Mesendoderm (in vitro differentiated cells): Measurements from ENCODE around the gene ZNF865.

Source experiments
- DNase-seq: peaks from one replicate; pipeline ENCODE4 v3.0.0; 2013
- H2AK5ac ChIP-seq: 2 replicates; pipeline ENCODE4 v1.6.1; 2013; ENCODE audit warnings: low read length, inconsistent platforms
- H2BK120ac ChIP-seq: 2 replicates; pipeline ENCODE4 v1.6.1; 2013; ENCODE audit warnings: low read depth, mild to moderate bottlenecking, low read length, moderate library complexity, mixed read lengths
- H2BK15ac ChIP-seq: replicated peaks from 2 replicates; pipeline ENCODE4 v1.6.1; 2013; ENCODE audit warnings: low read depth, mild to moderate bottlenecking, moderate library complexity
- H2BK5ac ChIP-seq: 2 replicates; pipeline ENCODE4 v1.6.1; 2013; ENCODE audit warnings: low read length, inconsistent platforms
- H3K18ac ChIP-seq: 2 replicates; pipeline ENCODE4 v1.6.1; 2013; ENCODE audit warnings: mild to moderate bottlenecking, low read length, mixed read lengths
- H3K23ac ChIP-seq: one replicate; pipeline ENCODE4 v1.6.1; 2013; ENCODE audit warnings: low read length
- H3K27ac ChIP-seq: 2 replicates; pipeline ENCODE4 v1.5.1; 2013; ENCODE audit warnings: low read depth, mild to moderate bottlenecking, inconsistent platforms, low read length, moderate library complexity
- H3K27me3 ChIP-seq: 2 replicates; pipeline ENCODE4 v1.6.1; 2013; ENCODE audit warnings: low read length, control low read depth, mild to moderate bottlenecking, inconsistent platforms; ENCODE audit not compliant: insufficient read depth, poor library complexity
- H3K36me3 ChIP-seq: 2 replicates; pipeline ENCODE4 v1.6.1; 2013; ENCODE audit warnings: low read length, inconsistent platforms; ENCODE audit not compliant: control insufficient read depth, insufficient read depth
- H3K4ac ChIP-seq: one replicate; pipeline ENCODE4 v1.6.1; 2013; ENCODE audit warnings: low read depth, mild to moderate bottlenecking, low read length, moderate library complexity
- H3K4me1 ChIP-seq: 2 replicates; pipeline ENCODE4 v1.6.1; 2013; ENCODE audit warnings: low read depth, low read length, inconsistent platforms; ENCODE audit not compliant: control insufficient read depth
- H3K4me2 ChIP-seq: 2 replicates; pipeline ENCODE4 v1.6.1; 2013; ENCODE audit warnings: low read length
- H3K4me3 ChIP-seq: 2 replicates; pipeline ENCODE4 v1.5.1; 2013; ENCODE audit warnings: mild to moderate bottlenecking, low read length
- H3K56ac ChIP-seq: one replicate; pipeline ENCODE4 v1.6.1; 2013; ENCODE audit warnings: low read length
- H3K79me1 ChIP-seq: 2 replicates; pipeline ENCODE4 v1.6.1; 2013; ENCODE audit warnings: low read length, inconsistent platforms
- H3K79me2 ChIP-seq: 2 replicates; pipeline ENCODE4 v1.6.1; 2013; ENCODE audit warnings: mild to moderate bottlenecking, low read length; ENCODE audit not compliant: control insufficient read depth, insufficient read depth
- H3K9ac ChIP-seq: 2 replicates; pipeline ENCODE4 v1.6.1; 2013; ENCODE audit warnings: low read length, inconsistent platforms
- H4K5ac ChIP-seq: one replicate; pipeline ENCODE4 v1.6.1; 2013; ENCODE audit warnings: low read length
- H4K8ac ChIP-seq: one replicate; pipeline ENCODE4 v1.6.1; 2013; ENCODE audit warnings: low read depth, mild to moderate bottlenecking, control low read depth, low read length, moderate library complexity
- WGBS: extraction: QIAGEN DNeasy Blood & Tissue Kit; methylation state at CpG from one replicate; pipeline ENCODE4 v1.1.7; 2013; ENCODE audit warnings: low lambda C conversion rate, missing lambda C conversion rate; ENCODE audit not compliant: insufficient coverage; ENCODE audit errors: extremely low coverage; 5-methylcytosine and 5-hydroxymethylcytosine counted together

The ZNF865 gene

GRCh38 chr19:55615543-55616394, 10.3 kb downstream of the ZNF865 start:
- Histone ChIP-seq H3K4me1 (no peaks in the 10 kb centered on the region), H3K27ac (no peak overlapping the region), H3K4ac (no peak overlapping the region), H3K27me3 (no peaks in the 10 kb centered on the region), H2BK5ac (no peak overlapping the region), H3K4me3 (no peak overlapping the region), H3K9ac (no peak overlapping the region), H2BK120ac (no peak overlapping the region), H4K8ac (no peak overlapping the region), H3K56ac (no peak overlapping the region), H2BK15ac (no peak overlapping the region), H3K79me2 (no peaks in the 10 kb centered on the region), H3K36me3 (peaks cover 4% of the 10 kb centered on the region), H2AK5ac (no peak overlapping the region), H4K5ac (no peak overlapping the region), H3K79me1 (no peaks in the 10 kb centered on the region), H3K4me2 (no peak overlapping the region), H3K23ac (no peak overlapping the region), H3K18ac (no peak overlapping the region)
- no CpG with 5 or more reads among the region's 88 CpGs for WGBS
- DNase-seq, result no peak

- Histone ChIP-seq H3K56ac (no peak overlapping the region), H3K79me1 (no peaks in the 10 kb centered on the region), H4K8ac (no peak overlapping the region), H2BK5ac (no peak overlapping the region), H3K27ac (no peak overlapping the region), H3K4me2 (no peak overlapping the region), H3K4me3 (no peak overlapping the region), H2BK120ac (no peak overlapping the region), H2AK5ac (no peak overlapping the region), H3K23ac (no peak overlapping the region), H3K79me2 (no peaks in the 10 kb centered on the region), H3K9ac (no peak overlapping the region), H4K5ac (no peak overlapping the region), H3K27me3 (no peaks in the 10 kb centered on the region), H3K36me3 (peaks cover 4% of the 10 kb centered on the region), H2BK15ac (no peak overlapping the region), H3K4me1 (no peaks in the 10 kb centered on the region), H3K4ac (no peak overlapping the region), H3K18ac (no peak overlapping the region)
- no peak for DNase-seq
- WGBS, result no CpG with 5 or more reads among the region's 38 CpGs
These were observed 11.0 kb downstream of the ZNF865 start for GRCh38 chr19:55616395-55616875.

- Histone ChIP-seq H3K4ac (no peak overlapping the region), H2BK120ac (no peak overlapping the region), H3K4me3 (no peak overlapping the region), H2BK5ac (no peak overlapping the region), H4K5ac (no peak overlapping the region), H2BK15ac (no peak overlapping the region), H3K79me1 (no peaks in the 10 kb centered on the region), H3K4me1 (no peaks in the 10 kb centered on the region), H2AK5ac (no peak overlapping the region), H3K27me3 (no peaks in the 10 kb centered on the region), H3K18ac (no peak overlapping the region), H3K36me3 (peaks cover 4% of the 10 kb centered on the region), H3K23ac (no peak overlapping the region), H3K56ac (no peak overlapping the region), H4K8ac (no peak overlapping the region), H3K27ac (no peak overlapping the region), H3K4me2 (no peak overlapping the region), H3K79me2 (no peaks in the 10 kb centered on the region), H3K9ac (no peak overlapping the region)
- DNase-seq, result no peak
- WGBS, result no CpG with 5 or more reads among the region's 8 CpGs
These were observed 12.0 kb downstream of the ZNF865 start for GRCh38 chr19:55617426-55617825.

GRCh38 chr19:55618426-55618825, 13.0 kb downstream of the ZNF865 start:
- no peak overlapping the region for H3K4me2 ChIP-seq
- H2BK5ac ChIP-seq, result no peak overlapping the region
- H2BK120ac ChIP-seq, result no peak overlapping the region
- H4K5ac ChIP-seq, result no peak overlapping the region
- H3K27ac ChIP-seq, result no peak overlapping the region
- no CpG with 5 or more reads among the region's 7 CpGs for WGBS
- H3K4me3 ChIP-seq, result no peak overlapping the region
- DNase-seq, result no peak
- H2BK15ac ChIP-seq, result no peak overlapping the region
- H3K4me1 ChIP-seq, result no peaks in the 10 kb centered on the region
- no peak overlapping the region for H3K56ac ChIP-seq
- peaks cover 4% of the 10 kb centered on the region for H3K36me3 ChIP-seq
- H3K23ac ChIP-seq, result no peak overlapping the region
- no peaks in the 10 kb centered on the region for H3K79me1 ChIP-seq
- no peak overlapping the region for H3K18ac ChIP-seq
- H3K79me2 ChIP-seq, result no peaks in the 10 kb centered on the region
- no peak overlapping the region for H3K9ac ChIP-seq
- H3K4ac ChIP-seq, result no peak overlapping the region
- no peak overlapping the region for H2AK5ac ChIP-seq
- H4K8ac ChIP-seq, result no peak overlapping the region
- H3K27me3 ChIP-seq, result no peaks in the 10 kb centered on the region

- no peak overlapping the region for H3K9ac ChIP-seq
- H3K4me3 ChIP-seq, result no peak overlapping the region
- peaks cover 4% of the 10 kb centered on the region for H3K36me3 ChIP-seq
- H3K79me2 ChIP-seq, result no peaks in the 10 kb centered on the region
- no peak overlapping the region for H4K5ac ChIP-seq
- no peak overlapping the region for H3K27ac ChIP-seq
- no peak overlapping the region for H3K23ac ChIP-seq
- DNase-seq, result no peak
- H2AK5ac ChIP-seq, result no peak overlapping the region
- H2BK15ac ChIP-seq, result no peak overlapping the region
- no peak overlapping the region for H2BK120ac ChIP-seq
- peaks cover 3% of the 10 kb centered on the region for H3K79me1 ChIP-seq
- no peak overlapping the region for H3K18ac ChIP-seq
- WGBS, result no CpG with 5 or more reads among the region's 3 CpGs
- no peak overlapping the region for H3K56ac ChIP-seq
- H2BK5ac ChIP-seq, result no peak overlapping the region
- no peak overlapping the region for H4K8ac ChIP-seq
- H3K4ac ChIP-seq, result no peak overlapping the region
- H3K4me2 ChIP-seq, result no peak overlapping the region
- H3K4me1 ChIP-seq, result no peaks in the 10 kb centered on the region
- H3K27me3 ChIP-seq, result no peaks in the 10 kb centered on the region
These were observed 13.8 kb downstream of the ZNF865 start for GRCh38 chr19:55619286-55619685.
